ENCODE measurements around the gene IGLON5.

IGLON5 gene

GRCh38 chr19:51316688-51317087, 5.2 kb downstream of the IGLON5 start:
- no peak for DNase-seq (ENCODE audit: low read depth)
- no peak overlapping the region for H3K4me3 ChIP-seq (ENCODE audit: control insufficient read depth, low read depth, low read length)
- TF ChIP-seq, protein P1, sequence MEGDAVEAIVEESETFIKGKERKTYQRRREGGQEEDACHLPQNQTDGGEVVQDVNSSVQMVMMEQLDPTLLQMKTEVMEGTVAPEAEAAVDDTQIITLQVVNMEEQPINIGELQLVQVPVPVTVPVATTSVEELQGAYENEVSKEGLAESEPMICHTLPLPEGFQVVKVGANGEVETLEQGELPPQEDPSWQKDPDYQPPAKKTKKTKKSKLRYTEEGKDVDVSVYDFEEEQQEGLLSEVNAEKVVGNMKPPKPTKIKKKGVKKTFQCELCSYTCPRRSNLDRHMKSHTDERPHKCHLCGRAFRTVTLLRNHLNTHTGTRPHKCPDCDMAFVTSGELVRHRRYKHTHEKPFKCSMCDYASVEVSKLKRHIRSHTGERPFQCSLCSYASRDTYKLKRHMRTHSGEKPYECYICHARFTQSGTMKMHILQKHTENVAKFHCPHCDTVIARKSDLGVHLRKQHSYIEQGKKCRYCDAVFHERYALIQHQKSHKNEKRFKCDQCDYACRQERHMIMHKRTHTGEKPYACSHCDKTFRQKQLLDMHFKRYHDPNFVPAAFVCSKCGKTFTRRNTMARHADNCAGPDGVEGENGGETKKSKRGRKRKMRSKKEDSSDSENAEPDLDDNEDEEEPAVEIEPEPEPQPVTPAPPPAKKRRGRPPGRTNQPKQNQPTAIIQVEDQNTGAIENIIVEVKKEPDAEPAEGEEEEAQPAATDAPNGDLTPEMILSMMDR (IDR thresholded peaks at IDR 0.05; ENCODE audit: control insufficient read depth, insufficient read depth, low read depth, low read length, missing control alignments): no peak

DNA sequence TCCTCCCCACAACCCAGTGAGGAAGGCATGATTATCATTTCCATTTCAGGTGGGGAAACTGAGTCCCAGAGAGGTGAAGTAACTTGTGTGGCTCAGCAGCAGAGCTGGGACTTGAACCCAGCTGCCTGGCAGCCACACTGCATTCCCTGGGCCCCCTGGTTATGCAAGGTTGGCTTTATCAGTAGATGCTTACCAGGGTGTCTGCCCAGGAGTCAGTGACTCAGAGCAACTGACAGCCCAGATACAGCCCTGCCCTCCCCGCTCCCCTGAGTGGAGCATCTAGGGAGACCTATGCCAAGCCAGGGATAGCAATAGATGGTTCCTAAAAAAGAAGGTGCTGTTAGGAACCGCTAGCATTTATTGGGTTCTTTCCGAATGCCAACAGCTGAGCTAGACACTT, 5.9 kb downstream of the IGLON5 start:
- DNase-seq (ENCODE audit: low read depth): no peak
- TF ChIP-seq, protein P1 (IDR thresholded peaks at IDR 0.05; ENCODE audit: control insufficient read depth, insufficient read depth, low read depth, low read length, missing control alignments): no peak
- no peak overlapping the region for H3K4me3 ChIP-seq (ENCODE audit: control insufficient read depth, low read depth, low read length)

DNA sequence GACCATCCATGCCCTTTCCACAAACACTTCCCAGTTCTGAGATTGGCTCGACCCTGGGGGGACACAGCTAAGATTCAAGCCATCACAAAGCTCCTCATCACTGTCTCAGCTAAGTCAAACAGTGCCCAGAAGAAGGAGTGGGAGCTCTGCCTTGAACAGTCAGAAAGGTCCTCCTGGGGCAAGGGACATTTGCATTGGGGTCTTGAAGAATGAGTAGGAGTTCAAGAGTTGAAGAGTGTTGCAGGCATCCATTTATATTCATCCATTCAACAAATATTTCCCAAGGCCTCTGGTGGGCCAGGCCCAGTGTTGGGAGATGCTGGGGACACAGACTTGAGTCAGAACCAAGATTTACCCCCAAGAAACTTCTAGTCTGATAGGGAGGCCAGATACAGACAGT, 6.5 kb downstream of the IGLON5 start:
- no peak overlapping the region for H3K4me3 ChIP-seq (ENCODE audit: control insufficient read depth, low read depth, low read length)
- TF ChIP-seq, protein P1 (IDR thresholded peaks at IDR 0.05; ENCODE audit: control insufficient read depth, insufficient read depth, low read depth, low read length, missing control alignments): no peak
- DNase-seq (ENCODE audit: low read depth): no peak

GRCh38 chr19:51318687-51319648, 7.5 kb downstream of the IGLON5 start:
- no peak for DNase-seq (ENCODE audit: low read depth)
- TF ChIP-seq, protein P1 (IDR thresholded peaks at IDR 0.05; ENCODE audit: control insufficient read depth, insufficient read depth, low read depth, low read length, missing control alignments): no peak
- no peak overlapping the region for H3K4me3 ChIP-seq (ENCODE audit: control insufficient read depth, low read depth, low read length)

GRCh38 chr19:51319649-51320279, 8.3 kb downstream of the IGLON5 start:
- DNase-seq (ENCODE audit: low read depth): no peak
- TF ChIP-seq, protein P1 (IDR thresholded peaks at IDR 0.05; ENCODE audit: control insufficient read depth, insufficient read depth, low read depth, low read length, missing control alignments): no peak
- H3K4me3 ChIP-seq (ENCODE audit: control insufficient read depth, low read depth, low read length): no peak overlapping the region

DNA sequence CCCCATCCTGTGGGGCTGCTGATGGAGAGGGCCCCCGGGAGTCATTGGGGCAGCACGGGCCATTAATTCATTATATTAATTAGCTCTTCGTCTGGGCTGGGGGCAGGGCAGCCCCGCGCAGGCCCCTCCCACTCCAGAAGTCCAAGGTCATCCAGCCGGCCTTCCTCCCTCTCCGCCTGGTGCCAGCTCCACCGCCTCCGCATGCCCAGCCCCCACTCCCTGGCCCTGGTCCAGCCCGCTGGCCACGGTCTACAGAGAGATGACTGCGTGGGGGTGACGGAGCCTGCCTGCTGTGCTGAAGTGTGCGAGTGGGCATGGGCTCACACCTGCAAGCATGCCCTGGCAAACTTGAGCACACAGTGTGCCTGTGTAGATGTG, 8.8 kb downstream of the IGLON5 start:
- DNase-seq (ENCODE audit: low read depth): no peak
- TF ChIP-seq, protein P1 (IDR thresholded peaks at IDR 0.05; ENCODE audit: control insufficient read depth, insufficient read depth, low read depth, low read length, missing control alignments): no peak
- H3K4me3 ChIP-seq (ENCODE audit: control insufficient read depth, low read depth, low read length): no peak overlapping the region

Measured in AG09309 (cell line).